Measurements from ENCODE around the gene POLR2H.

POLR2H gene

DNA sequence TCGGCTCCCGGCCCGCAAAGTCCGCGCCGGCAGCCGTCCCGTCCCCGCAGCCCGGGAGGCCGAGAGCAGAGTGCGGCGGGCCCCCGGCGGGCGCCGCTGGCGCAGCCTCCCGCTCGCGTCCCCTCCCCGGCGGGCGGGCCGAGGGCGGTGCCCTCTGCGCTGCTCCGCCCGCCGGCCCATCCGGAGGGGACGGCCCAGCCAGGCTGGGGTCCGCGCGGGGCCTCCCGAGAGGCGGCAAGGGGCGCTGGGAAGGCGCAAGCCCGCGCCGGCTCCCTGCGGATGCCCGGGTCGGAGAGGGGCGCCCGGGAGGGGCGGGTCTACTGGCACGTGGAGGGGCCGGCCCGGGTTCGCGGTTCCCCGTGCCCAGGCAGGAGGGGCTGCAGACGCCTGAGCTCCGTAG lies at the start of gene POLR2H, which contains the start of gene CLCN2:
POLR2H (plus strand) TSS at position 179 of the 400 bp plus-strand sequence. CDS start 1,783 bp downstream, outside the sequence.
CLCN2 (minus strand) TSS at position 74 of the 400 bp plus-strand sequence. CDS start 126 bp downstream, outside the sequence.
- H3K4me3 Mint-ChIP-seq = peak within 1 kb of the TSS; percentile 85
- no peak for DNase-seq (ENCODE audit: low spot score in 2 of 2)

DNA sequence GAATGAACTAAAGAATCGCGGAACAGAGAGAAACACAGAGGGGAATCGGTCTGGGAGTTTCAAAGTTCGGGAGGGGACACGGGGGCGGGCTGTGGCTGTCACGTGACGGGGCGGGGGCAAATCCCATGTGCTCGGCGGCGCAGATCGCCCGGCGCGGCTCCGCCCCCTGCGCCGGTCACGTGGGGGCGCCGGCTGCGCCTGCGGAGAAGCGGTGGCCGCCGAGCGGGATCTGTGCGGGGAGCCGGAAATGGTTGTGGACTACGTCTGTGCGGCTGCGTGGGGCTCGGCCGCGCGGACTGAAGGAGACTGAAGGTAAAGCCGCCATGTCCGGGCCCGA lies 47.2 kb upstream of the POLR2H start, which contains the start of gene EIF4G1:
EIF4G1 (plus strand) TSS at position 244 of the 337 bp plus-strand sequence. CDS start 1,191 bp downstream, outside the sequence.
- Mint-ChIP-seq H3K4me3 (peak within 1 kb of the TSS; percentile 76), H3K27ac (ENCODE audit: low read depth) (peak within 1 kb of the TSS; percentile 84), H3K27me3 (no peaks in the 10 kb centered on the region), H3K9me3 (no peaks in the 10 kb centered on the region), H3K36me3 (ENCODE audit: insufficient read depth) (peaks cover 33% of the 10 kb centered on the region), H3K4me1 (peaks cover 29% of the 10 kb centered on the region)
- DNase-seq (ENCODE audit: low spot score in 2 of 2) (peak; percentile 86), ATAC-seq (replicated peaks; ENCODE audit: extremely low read depth, poor library complexity, severe bottlenecking) (peak; percentile 85)

More for the DNA sequence above, at the start of gene POLR2H, which contains the start of gene CLCN2:
- Mint-ChIP-seq H3K27ac (ENCODE audit: low read depth) (peak within 1 kb of the TSS; percentile 77), H3K27me3 (no peaks in the 10 kb centered on the region), H3K9me3 (no peaks in the 10 kb centered on the region), H3K4me1 (peaks cover 41% of the 10 kb centered on the region), H3K36me3 (ENCODE audit: insufficient read depth) (peaks cover 21% of the 10 kb centered on the region)
- peak; percentile 4 for ATAC-seq (replicated peaks; ENCODE audit: extremely low read depth, poor library complexity, severe bottlenecking)

DNA sequence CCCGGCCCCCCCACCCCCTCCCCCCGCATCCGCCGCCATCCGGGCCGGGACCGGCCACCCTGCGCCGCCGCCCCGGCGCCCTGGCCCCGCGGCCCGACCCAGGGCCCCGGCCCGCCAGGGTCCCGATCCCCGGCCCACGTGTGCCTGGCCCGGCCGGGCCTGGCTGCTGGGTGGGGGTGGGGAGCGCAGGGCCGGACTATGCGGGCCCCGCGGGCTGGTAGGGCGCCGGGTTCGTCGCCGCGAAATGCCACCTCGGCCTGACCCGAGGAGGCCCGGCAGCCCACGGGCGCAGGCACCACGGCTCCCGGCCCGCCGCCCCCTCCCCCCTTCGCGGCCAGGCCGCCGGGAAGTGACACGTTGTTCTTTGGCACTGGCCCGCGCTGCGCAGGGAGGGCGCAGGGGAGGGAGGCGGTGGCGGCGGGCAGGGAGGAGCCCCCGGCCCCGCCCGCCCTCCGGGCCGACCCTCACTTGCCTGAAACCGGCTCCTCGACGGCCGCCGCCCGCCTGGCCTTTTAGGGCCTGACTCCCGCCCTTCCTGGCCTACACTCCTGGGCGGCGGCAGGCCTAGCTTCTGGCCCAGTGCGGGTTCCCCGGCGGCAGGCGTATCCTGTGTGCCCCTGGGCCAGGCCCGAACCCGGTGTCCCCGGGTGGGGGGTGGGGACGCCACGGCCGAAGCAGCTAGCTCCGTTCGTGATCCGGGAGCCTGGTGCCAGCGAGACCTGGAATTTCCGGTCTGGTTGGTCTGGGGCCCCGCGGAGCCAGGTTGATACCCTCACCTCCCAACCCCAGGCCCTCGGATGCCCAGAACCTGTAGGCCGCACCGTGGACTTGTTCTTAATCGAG lies 46.6 kb upstream of the POLR2H start:
- peak overlapping the region; percentile 84 for H3K27ac Mint-ChIP-seq (ENCODE audit: low read depth)
- ATAC-seq (replicated peaks; ENCODE audit: extremely low read depth, poor library complexity, severe bottlenecking) (peak; percentile 72), DNase-seq (ENCODE audit: low spot score in 2 of 2) (peak; percentile 56 to 64)
- H3K9me3 Mint-ChIP-seq = no peaks in the 10 kb centered on the region
- H3K4me3 Mint-ChIP-seq = peak overlapping the region; percentile 76
- peaks cover 32% of the 10 kb centered on the region for H3K36me3 Mint-ChIP-seq (ENCODE audit: insufficient read depth)
- H3K27me3 Mint-ChIP-seq = no peaks in the 10 kb centered on the region
- H3K4me1 Mint-ChIP-seq = peaks cover 34% of the 10 kb centered on the region

DNA sequence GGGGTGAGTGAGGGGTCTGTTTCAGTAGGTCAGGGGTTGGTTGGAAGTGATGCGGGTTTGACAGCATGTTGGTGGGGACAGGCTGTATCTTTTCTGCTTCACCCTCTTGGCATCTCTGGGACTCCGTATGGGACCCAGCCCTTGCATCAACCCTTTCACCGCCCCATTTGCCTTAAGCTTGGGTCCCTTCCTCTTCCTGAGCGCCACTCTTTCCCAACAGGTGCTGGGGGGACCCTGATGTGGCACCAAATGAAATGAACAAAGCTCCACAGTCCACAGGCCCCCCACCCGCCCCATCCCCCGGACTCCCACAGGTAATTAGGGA lies 46.0 kb upstream of the POLR2H start:
- Mint-ChIP-seq H3K27me3 (no peaks in the 10 kb centered on the region), H3K4me3 (peak overlapping the region; percentile 76), H3K27ac (ENCODE audit: low read depth) (peak overlapping the region; percentile 84), H3K36me3 (ENCODE audit: insufficient read depth) (peaks cover 35% of the 10 kb centered on the region), H3K9me3 (no peaks in the 10 kb centered on the region), H3K4me1 (peaks cover 35% of the 10 kb centered on the region)
- DNase-seq (ENCODE audit: low spot score in 2 of 2) = no peak
- no peak for ATAC-seq (replicated peaks; ENCODE audit: extremely low read depth, poor library complexity, severe bottlenecking)

DNA sequence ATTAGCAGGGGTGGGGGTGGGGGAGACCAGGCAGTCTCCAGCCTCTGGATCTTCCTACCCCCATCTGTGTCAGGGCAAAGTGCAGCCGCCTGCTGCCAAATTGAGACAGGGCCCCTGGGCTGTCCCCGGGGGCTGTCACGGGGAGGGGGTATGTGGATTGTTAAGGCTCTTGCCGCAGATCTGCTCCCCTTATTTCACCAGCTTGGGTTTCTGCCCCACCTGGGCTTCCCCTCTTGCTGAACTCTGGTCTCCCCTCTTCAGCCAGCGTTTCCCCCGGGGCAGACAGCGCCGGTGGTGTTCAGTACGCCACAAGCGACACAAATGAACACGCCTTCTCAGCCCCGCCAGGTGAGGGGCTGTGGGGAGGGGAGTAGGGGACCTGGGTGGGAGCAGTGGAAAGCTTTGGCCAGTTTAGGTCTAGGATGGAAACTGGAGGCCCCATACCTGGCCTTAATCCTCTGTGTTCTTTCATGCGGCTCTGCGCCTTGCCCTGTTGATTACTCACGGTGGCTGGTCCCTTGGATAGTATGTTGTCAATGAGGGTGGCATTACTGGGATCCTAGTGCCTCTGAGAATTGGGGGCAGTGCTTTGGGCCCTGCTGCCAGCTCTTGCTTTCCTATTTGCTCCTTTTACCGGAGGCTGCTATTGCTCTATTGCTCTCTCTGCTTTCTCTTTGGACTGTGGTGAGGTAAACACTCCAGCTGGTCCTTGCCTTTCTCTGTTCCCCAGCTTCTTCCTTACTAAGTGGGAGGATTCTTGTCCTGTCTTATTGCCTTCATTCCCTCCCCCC lies 45.4 kb upstream of the POLR2H start:
- Mint-ChIP-seq H3K4me1 (peaks cover 39% of the 10 kb centered on the region), H3K27me3 (no peaks in the 10 kb centered on the region), H3K36me3 (ENCODE audit: insufficient read depth) (peaks cover 39% of the 10 kb centered on the region), H3K4me3 (peak overlapping the region; percentile 76), H3K9me3 (no peaks in the 10 kb centered on the region), H3K27ac (ENCODE audit: low read depth) (peak overlapping the region; percentile 84)
- ATAC-seq (replicated peaks; ENCODE audit: extremely low read depth, poor library complexity, severe bottlenecking) (no peak), DNase-seq (ENCODE audit: low spot score in 2 of 2) (no peak)

DNA sequence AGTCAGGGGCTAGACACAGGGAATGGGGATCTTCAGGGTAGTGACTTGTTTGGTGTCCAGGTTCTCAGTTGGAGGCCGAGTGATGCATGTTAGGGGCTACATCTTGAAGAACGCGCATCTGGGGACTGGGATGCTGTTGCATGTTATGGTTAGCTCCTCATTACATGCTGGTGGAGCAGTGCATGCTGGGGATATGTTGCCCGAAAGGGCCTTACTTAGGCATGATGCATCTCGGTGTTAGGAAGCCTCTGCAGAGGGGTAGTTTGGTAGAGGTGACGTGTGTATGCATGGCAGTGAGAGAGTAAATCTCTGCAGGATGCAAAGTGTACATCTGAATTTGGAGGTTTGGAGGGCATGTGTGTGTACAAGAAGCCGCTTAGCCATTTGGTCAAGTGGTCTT lies 44.7 kb upstream of the POLR2H start:
- Mint-ChIP-seq H3K4me1 (peaks cover 39% of the 10 kb centered on the region), H3K36me3 (ENCODE audit: insufficient read depth) (peaks cover 40% of the 10 kb centered on the region), H3K27ac (ENCODE audit: low read depth) (peak overlapping the region; percentile 84), H3K27me3 (no peaks in the 10 kb centered on the region), H3K4me3 (peak overlapping the region; percentile 76), H3K9me3 (no peaks in the 10 kb centered on the region)
- no peak for ATAC-seq (replicated peaks; ENCODE audit: extremely low read depth, poor library complexity, severe bottlenecking)
- no peak for DNase-seq (ENCODE audit: low spot score in 2 of 2)

DNA sequence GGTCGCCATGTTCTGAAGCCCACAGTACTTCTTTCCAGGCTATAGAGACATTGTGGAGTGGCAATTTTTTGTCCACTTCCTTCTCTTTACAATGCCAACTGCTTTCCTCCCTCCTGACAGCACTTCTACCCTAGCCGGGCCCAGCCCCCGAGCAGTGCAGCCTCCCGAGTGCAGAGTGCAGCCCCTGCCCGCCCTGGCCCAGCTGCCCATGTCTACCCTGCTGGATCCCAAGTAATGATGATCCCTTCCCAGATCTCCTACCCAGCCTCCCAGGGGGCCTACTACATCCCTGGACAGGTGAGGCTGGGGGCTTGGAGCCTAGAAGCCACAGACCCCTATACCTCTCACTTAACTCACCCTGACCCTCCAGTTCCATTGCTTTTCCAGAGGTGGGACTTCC lies 44.3 kb upstream of the POLR2H start:
- H3K36me3 Mint-ChIP-seq (ENCODE audit: insufficient read depth) = peaks cover 44% of the 10 kb centered on the region
- H3K27me3 Mint-ChIP-seq = no peaks in the 10 kb centered on the region
- ATAC-seq (replicated peaks; ENCODE audit: extremely low read depth, poor library complexity, severe bottlenecking) (no peak), DNase-seq (ENCODE audit: low spot score in 2 of 2) (no peak)
- H3K4me1 Mint-ChIP-seq = peaks cover 39% of the 10 kb centered on the region
- peak overlapping the region; percentile 78 for H3K27ac Mint-ChIP-seq (ENCODE audit: low read depth)
- peak overlapping the region; percentile 27 for H3K4me3 Mint-ChIP-seq
- no peaks in the 10 kb centered on the region for H3K9me3 Mint-ChIP-seq

DNA sequence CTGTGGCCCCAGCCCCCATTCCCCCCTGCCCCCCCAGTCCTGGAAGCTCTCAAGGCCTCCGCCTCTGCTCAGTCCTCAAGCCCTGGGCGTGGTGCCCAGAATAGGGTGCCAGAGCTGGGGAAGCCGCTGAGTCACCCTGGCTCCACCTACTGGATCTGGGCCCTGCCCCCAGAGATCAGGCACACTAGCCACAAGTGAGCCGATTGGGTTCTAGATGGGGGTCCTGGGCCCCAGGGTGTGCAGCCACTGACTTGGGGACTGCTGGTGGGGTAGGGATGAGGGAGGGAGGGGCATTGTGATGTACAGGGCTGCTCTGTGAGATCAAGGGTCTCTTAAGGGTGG lies 41.4 kb upstream of the POLR2H start:
- DNase-seq (ENCODE audit: low spot score in 2 of 2) = no peak
- Mint-ChIP-seq H3K9me3 (no peaks in the 10 kb centered on the region), H3K27me3 (no peaks in the 10 kb centered on the region), H3K36me3 (ENCODE audit: insufficient read depth) (peaks cover 66% of the 10 kb centered on the region), H3K4me1 (peaks cover 44% of the 10 kb centered on the region), H3K27ac (ENCODE audit: low read depth) (no peak overlapping the region), H3K4me3 (no peak overlapping the region)
- ATAC-seq (replicated peaks; ENCODE audit: extremely low read depth, poor library complexity, severe bottlenecking) = no peak

DNA sequence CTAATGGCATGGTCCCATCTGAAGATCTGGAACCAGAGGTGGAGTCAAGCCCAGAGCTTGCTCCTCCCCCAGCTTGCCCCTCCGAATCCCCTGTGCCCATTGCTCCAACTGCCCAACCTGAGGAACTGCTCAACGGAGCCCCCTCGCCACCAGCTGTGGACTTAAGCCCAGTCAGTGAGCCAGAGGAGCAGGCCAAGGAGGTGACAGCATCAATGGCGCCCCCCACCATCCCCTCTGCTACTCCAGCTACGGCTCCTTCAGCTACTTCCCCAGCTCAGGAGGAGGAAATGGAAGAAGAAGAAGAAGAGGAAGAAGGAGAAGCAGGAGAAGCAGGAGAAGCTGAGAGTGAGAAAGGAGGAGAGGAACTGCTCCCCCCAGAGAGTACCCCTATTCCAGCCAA lies 39.8 kb upstream of the POLR2H start:
- no peaks in the 10 kb centered on the region for H3K27me3 Mint-ChIP-seq
- no peak for DNase-seq (ENCODE audit: low spot score in 2 of 2)
- peaks cover 66% of the 10 kb centered on the region for H3K36me3 Mint-ChIP-seq (ENCODE audit: insufficient read depth)
- H3K9me3 Mint-ChIP-seq = no peaks in the 10 kb centered on the region
- ATAC-seq (replicated peaks; ENCODE audit: extremely low read depth, poor library complexity, severe bottlenecking) = no peak
- H3K4me1 Mint-ChIP-seq = peaks cover 36% of the 10 kb centered on the region
- no peak overlapping the region for H3K4me3 Mint-ChIP-seq
- peak overlapping the region; percentile 14 for H3K27ac Mint-ChIP-seq (ENCODE audit: low read depth)

DNA sequence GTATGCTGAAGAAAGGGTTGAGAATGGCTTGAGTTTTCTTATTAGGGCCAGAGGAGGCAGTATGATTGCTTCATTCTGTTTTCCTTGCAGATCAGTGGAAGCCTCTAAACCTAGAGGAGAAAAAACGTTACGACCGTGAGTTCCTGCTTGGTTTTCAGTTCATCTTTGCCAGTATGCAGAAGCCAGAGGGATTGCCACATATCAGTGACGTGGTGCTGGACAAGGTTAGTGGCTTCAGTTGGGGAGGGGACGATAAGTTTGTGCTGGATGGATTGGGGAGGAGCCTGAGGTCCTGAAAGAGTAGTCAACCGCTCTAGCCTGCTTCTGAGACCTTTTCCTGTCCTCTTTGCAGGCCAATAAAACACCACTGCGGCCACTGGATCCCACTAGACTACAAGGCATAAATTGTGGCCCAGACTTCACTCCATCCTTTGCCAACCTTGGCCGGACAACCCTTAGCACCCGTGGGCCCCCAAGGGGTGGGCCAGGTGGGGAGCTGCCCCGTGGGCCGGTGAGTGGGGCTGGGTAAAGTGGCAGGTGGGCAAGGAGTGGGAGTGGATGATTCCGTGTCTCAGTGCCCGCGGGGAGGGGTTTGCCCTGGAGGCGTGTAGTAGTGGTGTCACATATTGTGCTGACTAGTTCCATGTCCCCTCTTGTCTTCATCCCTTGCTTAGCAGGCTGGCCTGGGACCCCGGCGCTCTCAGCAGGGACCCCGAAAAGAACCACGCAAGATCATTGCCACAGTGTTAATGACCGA lies 38.6 kb upstream of the POLR2H start:
- H3K27ac Mint-ChIP-seq (ENCODE audit: low read depth) = no peak overlapping the region
- no peaks in the 10 kb centered on the region for H3K27me3 Mint-ChIP-seq
- no peak overlapping the region for H3K4me3 Mint-ChIP-seq
- H3K9me3 Mint-ChIP-seq = no peaks in the 10 kb centered on the region
- H3K36me3 Mint-ChIP-seq (ENCODE audit: insufficient read depth) = peaks cover 71% of the 10 kb centered on the region
- DNase-seq (ENCODE audit: low spot score in 2 of 2) (no peak), ATAC-seq (replicated peaks; ENCODE audit: extremely low read depth, poor library complexity, severe bottlenecking) (no peak)
- H3K4me1 Mint-ChIP-seq = peaks cover 24% of the 10 kb centered on the region

DNA sequence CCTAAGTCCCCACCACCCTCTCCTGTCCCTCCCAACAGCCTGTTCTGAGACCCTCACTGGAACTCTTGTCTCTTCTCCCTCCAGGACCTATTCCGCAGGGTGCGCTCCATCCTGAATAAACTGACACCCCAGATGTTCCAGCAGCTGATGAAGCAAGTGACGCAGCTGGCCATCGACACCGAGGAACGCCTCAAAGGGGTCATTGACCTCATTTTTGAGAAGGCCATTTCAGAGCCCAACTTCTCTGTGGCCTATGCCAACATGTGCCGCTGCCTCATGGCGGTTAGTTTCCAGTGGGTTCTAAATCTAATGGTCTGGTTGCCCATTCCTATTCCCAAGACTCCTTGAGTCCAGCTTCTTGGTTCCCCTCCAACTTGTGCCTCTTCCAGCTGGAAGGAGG lies 37.8 kb upstream of the POLR2H start:
- peaks cover 21% of the 10 kb centered on the region for H3K4me1 Mint-ChIP-seq
- H3K36me3 Mint-ChIP-seq (ENCODE audit: insufficient read depth) = peaks cover 72% of the 10 kb centered on the region
- H3K27me3 Mint-ChIP-seq = no peaks in the 10 kb centered on the region
- ATAC-seq (replicated peaks; ENCODE audit: extremely low read depth, poor library complexity, severe bottlenecking) (no peak), DNase-seq (ENCODE audit: low spot score in 2 of 2) (no peak)
- H3K4me3 Mint-ChIP-seq = no peak overlapping the region
- H3K27ac Mint-ChIP-seq (ENCODE audit: low read depth) = no peak overlapping the region
- no peaks in the 10 kb centered on the region for H3K9me3 Mint-ChIP-seq

DNA sequence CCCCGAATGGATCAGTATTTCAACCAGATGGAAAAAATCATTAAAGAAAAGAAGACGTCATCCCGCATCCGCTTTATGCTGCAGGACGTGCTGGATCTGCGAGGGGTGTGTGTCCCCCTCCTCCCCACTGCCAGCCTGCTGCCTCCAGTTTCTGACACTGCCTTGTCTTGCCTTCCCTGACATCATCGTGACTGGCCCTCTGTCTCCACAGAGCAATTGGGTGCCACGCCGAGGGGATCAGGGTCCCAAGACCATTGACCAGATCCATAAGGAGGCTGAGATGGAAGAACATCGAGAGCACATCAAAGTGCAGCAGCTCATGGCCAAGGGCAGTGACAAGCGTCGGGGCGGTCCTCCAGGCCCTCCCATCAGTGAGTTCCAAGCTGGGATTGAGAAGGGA lies 36.2 kb upstream of the POLR2H start:
- Mint-ChIP-seq H3K4me1 (peaks cover 16% of the 10 kb centered on the region), H3K27me3 (no peaks in the 10 kb centered on the region), H3K9me3 (no peaks in the 10 kb centered on the region), H3K4me3 (no peak overlapping the region), H3K27ac (ENCODE audit: low read depth) (no peak overlapping the region), H3K36me3 (ENCODE audit: insufficient read depth) (peaks cover 80% of the 10 kb centered on the region)
- no peak for DNase-seq (ENCODE audit: low spot score in 2 of 2)
- no peak for ATAC-seq (replicated peaks; ENCODE audit: extremely low read depth, poor library complexity, severe bottlenecking)
